Panc1 (cell line): Measurements from ENCODE around the gene ZSCAN20. TPM values are rescaled to one million over a fixed set of nuclear protein-coding genes. Genes with fewer than 3 reads are reported as not detected.

Experiments
- ATAC-seq: fragments of 200-7000 bp; cut with Tn5 transposase; 2 replicates; pipeline ENCODE4 v1.9.1; 2020; ENCODE audit warnings: mild to moderate bottlenecking, moderate library complexity
- BruUV-seq: library from RNA; stranded (reverse); fragments of 400-500 nt; replicated peaks from 2 replicates; lab custom pipeline; 2021; lab: Mats Ljungman, UMichigan
- CTCF ChIA-PET: fragments of 300-600 bp; sonication (Branson Sonifier 250); formaldehyde crosslinking; loops from one replicate; lab custom pipeline; 2022; ENCODE audit warnings: antibody characterized with exemption; lab: Charles Lee
- POLR2A ChIA-PET: fragments of 300-600 bp; sonication (Branson Sonifier 250); formaldehyde crosslinking; loops from one replicate; lab custom pipeline; 2022; ENCODE audit warnings: antibody characterized with exemption; lab: Charles Lee
- DNase-seq: peaks from one replicate; pipeline ENCODE4 v3.0.0-alpha.2; 2010; ENCODE audit warnings: low read depth, low spot score
- H3K27ac ChIP-seq: 2 replicates; pipeline ENCODE4 v1.5.1; 2011; ENCODE audit warnings: mild to moderate bottlenecking, low read length, inconsistent platforms
- H3K27me3 ChIP-seq: fragments of 200-500 bp; sonication (Bioruptor generic); 2 replicates; pipeline ENCODE4 v1.6.0; 2014; ENCODE audit warnings: low read length, inconsistent platforms; ENCODE audit not compliant: control insufficient read depth, insufficient read depth
- H3K36me3 ChIP-seq: fragments of 200-500 bp; sonication (Bioruptor generic); 2 replicates; pipeline ENCODE4 v1.5.1; 2014; ENCODE audit warnings: inconsistent platforms, mild to moderate bottlenecking, low read length, moderate library complexity; ENCODE audit not compliant: control insufficient read depth, insufficient read depth
- H3K4me1 ChIP-seq: 2 replicates; pipeline ENCODE4 v1.5.1; 2011; ENCODE audit warnings: inconsistent platforms, mild to moderate bottlenecking, low read length, moderate library complexity; ENCODE audit not compliant: control insufficient read depth, insufficient read depth
- H3K4me3 ChIP-seq, 2 experiments: 2 replicates each; pipeline ENCODE4 v1.5.1; 2011 to 2012; ENCODE audit warnings: low read depth in 2 of 2, low read length in 2 of 2, mild to moderate bottlenecking in 2 of 2, inconsistent platforms in 1 of 2, moderate library complexity in 1 of 2
- H3K9me3 ChIP-seq: fragments of 200-500 bp; sonication (Bioruptor generic); 2 replicates; pipeline ENCODE4 v1.5.1; 2014; ENCODE audit warnings: low read depth, mild to moderate bottlenecking, inconsistent platforms, low read length, moderate library complexity; ENCODE audit not compliant: control insufficient read depth, insufficient read depth
- CTCF ChIP-seq: fragments of 450-650 bp; IDR thresholded peaks from 2 replicates; pipeline ENCODE4 v1.5.1; 2017; ENCODE audit warnings: mild to moderate bottlenecking
- POLR2AphosphoS5 ChIP-seq: IDR thresholded peaks from 2 replicates; pipeline ENCODE4 v1.6.1; 2012; ENCODE audit warnings: mild to moderate bottlenecking, low read depth, low read length, moderate library complexity
- REST ChIP-seq, 2 experiments: IDR thresholded peaks; 2 replicates each; pipeline ENCODE4 v1.6.1; 2011 to 2012; ENCODE audit warnings: low read depth in 2 of 2, control low read depth in 1 of 2, low read length in 1 of 2, mild to moderate bottlenecking in 1 of 2, moderate library complexity in 1 of 2; ENCODE audit not compliant: insufficient read depth in 1 of 2
- SIN3A ChIP-seq: IDR thresholded peaks from 2 replicates; pipeline ENCODE4 v1.6.1; 2012; ENCODE audit warnings: low read depth, mild to moderate bottlenecking, low read length, moderate library complexity, borderline replicate concordance; ENCODE audit not compliant: insufficient read depth
- TCF7L2 ChIP-seq: IDR thresholded peaks from 2 replicates; pipeline ENCODE4 v1.6.1; 2011; ENCODE audit warnings: mild to moderate bottlenecking, low read depth, low read length, inconsistent platforms
- in situ Hi-C: cut with HindIII; loops from 2 replicates; pipeline ENCODE4 v1.10.0; 2016; ENCODE audit warnings: low sequenced_read_pairs, low pct_unique_long_range_greater_than_20kb
- intact Hi-C: fragments of 100-400 bp; cut with micrococcal nuclease; formaldehyde crosslinking; loops from one replicate; pipeline ENCODE4 v1.10.0; 2022; ENCODE audit not compliant: unreplicated experiment
- total RNA-seq: library from RNA; stranded (reverse); gene quantifications from one replicate; pipeline ENCODE4 v1.2.1, GENCODE V29; 2021; ENCODE audit not compliant: unreplicated experiment

ZSCAN20 gene
- total RNA-seq, 1 experiment from 2014 or later, result 6.9 TPM

GRCh38 chr1:33503506-33503905 lies 31.1 kb downstream of the ZSCAN20 start:
- Histone ChIP-seq H3K27ac (no peak overlapping the region), H3K4me1 (no peaks in the 10 kb centered on the region), H3K27me3 (no peaks in the 10 kb centered on the region; the same call in 1 of the 2 replicates), H3K4me3 (no peak overlapping the region), H3K36me3 (no peaks in the 10 kb centered on the region), H3K9me3 (no peaks in the 10 kb centered on the region)
- CTCF ChIA-PET, result no interaction called here
- intact Hi-C loops (no loop called here), in situ Hi-C loops (no loop called here)
- BruUV-seq, result no TSS peak
- no peak for DNase-seq
- ATAC-seq, result no peak
- no peak for TF ChIP-seq POLR2AphosphoS5
- no peak for TF ChIP-seq REST (IDR thresholded peaks at IDR 0.05; ENCODE audit: insufficient read depth in 1 of 2, low read depth in 2 of 2, low read length in 1 of 2)
- no peak for TF ChIP-seq SIN3A
- TF ChIP-seq CTCF, result no peak
- no peak for TF ChIP-seq TCF7L2
- POLR2A ChIA-PET, result no interaction called here

GRCh38 chr1:33507661-33508060 lies 35.2 kb downstream of the ZSCAN20 start:
- no peaks in the 10 kb centered on the region; the same call in none of the 2 replicates for H3K27me3 ChIP-seq
- H3K9me3 ChIP-seq, result no peaks in the 10 kb centered on the region
- no peaks in the 10 kb centered on the region for H3K36me3 ChIP-seq
- no peaks in the 10 kb centered on the region for H3K4me1 ChIP-seq
- no peak for TF ChIP-seq REST (IDR thresholded peaks at IDR 0.05; ENCODE audit: insufficient read depth in 1 of 2, low read depth in 2 of 2, low read length in 1 of 2)
- no peak for TF ChIP-seq CTCF
- no peak for TF ChIP-seq TCF7L2
- TF ChIP-seq SIN3A, result no peak
- no peak for DNase-seq
- ChIA-PET CTCF (interaction anchor here (0.6 kb wide), 1 partner anchor 63 kb away, joined by 13 read pairs; no protein-coding TSS in a partner anchor), POLR2A (no interaction called here)
- intact Hi-C loops, result no loop called here
- in situ Hi-C loops, result no loop called here
- BruUV-seq, result no TSS peak
- no peak overlapping the region for H3K4me3 ChIP-seq
- H3K27ac ChIP-seq, result no peak overlapping the region
- no peak for ATAC-seq
